Fibroblast of skin of left biceps (primary cell): ENCODE measurements around the gene TEC.
"Not testable (repeated sequence)": the region's sequence is repeated elsewhere in the genome, so short reads cannot be mapped to it uniquely, and the experiment has no call there.

Experiments used
- DNase-seq, 2 experiments: peaks; one replicate each; pipeline ENCODE4 v3.0.0-alpha.2; 2013; ENCODE audit warnings: low read depth in 2 of 2

The TEC gene

DNA sequence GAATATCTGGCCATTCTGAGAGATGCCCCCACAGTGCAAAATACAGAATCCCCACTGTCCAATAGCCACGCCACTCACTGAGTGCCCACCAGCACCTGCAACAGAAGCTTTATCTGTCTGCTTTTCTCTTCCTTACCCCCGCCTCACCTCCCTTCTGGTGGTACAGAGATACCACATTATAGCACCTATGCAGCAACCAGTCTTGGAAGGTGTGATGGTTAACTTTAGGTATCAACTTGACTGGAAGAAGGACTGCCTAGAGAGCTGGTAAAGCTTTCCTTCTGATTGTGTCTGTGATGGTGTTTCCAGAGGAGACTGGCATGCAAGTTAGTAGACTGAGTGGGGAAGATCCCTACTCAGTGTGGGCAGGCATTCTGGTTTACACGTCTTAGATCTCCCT, 73.8 kb downstream of the TEC start:
- DNase-seq: no peak

DNA sequence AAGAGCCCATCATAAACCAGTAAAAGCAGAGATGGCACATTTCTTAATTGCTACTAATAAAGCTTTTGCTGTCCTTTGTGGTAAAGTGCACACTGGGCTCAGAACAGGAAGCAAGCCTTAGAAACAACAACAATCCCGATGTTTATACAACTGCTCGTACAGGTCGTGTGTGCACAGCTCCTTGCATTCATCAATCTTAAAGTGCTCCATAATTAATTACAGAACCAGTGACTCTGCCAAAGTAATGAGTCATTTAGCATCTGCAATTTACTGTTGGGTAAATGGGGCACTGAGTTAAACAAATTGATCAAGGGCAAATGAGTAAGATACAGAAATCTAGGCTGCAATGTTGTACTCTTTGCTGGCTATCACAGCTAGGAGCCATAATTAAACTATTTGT, 74.3 kb downstream of the TEC start:
- DNase-seq: peak; percentile 8 to 18

DNA sequence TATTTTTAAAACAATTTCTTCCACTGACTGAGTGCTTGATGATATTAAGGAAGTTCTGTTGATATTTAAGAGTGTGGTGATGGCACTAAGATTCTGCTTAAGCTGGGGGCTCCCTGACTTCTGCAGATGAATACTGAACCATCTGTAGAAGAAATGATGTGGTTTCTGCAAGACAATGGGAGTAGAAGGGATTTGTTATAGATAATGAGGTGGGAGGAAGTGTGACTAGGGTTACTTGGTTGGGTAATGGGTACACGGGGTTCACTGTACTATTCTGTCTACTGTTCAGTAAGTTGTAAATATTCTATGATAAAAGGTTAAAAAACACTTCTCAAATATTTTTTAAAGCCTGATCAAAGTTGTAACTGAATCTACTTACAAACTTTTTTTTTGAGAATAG, 74.7 kb downstream of the TEC start:
- DNase-seq: no peak

GRCh38 chr4:48193921-48194468, 75.6 kb downstream of the TEC start:
- DNase-seq: no peak

GRCh38 chr4:48193096-48193836, 76.4 kb downstream of the TEC start:
- no peak for DNase-seq

GRCh38 chr4:48191758-48192157, 77.9 kb downstream of the TEC start:
- DNase-seq: no peak

DNA sequence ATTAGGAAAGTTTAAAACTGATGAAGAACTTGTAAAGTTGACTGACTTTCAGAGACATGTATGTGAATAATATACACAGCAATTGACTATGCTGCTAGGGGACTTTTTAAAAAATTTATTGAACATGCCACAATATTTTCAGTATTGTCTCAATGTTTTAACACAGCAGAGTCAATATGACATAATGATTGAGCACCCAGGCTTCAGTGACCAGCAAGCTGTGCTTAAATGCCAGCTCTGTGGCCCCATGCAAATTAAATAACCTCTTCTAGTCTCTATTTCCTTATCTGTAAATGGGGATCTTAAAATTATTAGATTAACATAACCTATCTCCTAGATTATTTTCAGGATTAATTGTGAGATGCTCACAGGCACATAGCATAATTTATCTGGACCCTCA, 78.8 kb downstream of the TEC start:
- DNase-seq: no peak

- no peak for DNase-seq
These were observed 79.9 kb downstream of the TEC start for GRCh38 chr4:48189731-48190130.

GRCh38 chr4:48188390-48188789, 81.2 kb downstream of the TEC start:
- DNase-seq: no peak

DNA sequence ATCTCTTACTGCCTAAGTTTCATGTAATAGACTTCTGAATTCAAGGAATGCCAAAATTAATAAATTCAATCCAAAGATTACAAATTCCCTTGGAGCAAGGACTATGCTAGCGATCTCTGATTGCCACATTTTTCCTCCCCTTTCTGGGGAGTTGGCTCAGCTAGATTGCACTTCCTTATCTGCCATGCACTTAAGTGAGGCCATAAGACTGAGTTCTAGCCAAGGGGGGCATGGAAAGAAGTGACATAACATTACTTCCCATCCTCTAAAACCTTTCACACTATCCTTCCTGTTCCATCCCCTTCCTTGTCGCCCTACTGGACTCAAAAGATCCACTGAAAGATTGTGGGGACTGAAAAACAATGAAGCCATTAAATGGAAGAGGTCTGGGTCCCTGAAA, 81.8 kb downstream of the TEC start:
- DNase-seq: no peak

- DNase-seq: not testable (repeated sequence)
These were observed 82.6 kb downstream of the TEC start for GRCh38 chr4:48187066-48187465.

GRCh38 chr4:48186394-48186793, 83.2 kb downstream of the TEC start:
- not testable (repeated sequence) for DNase-seq

GRCh38 chr4:48184882-48185281, 84.8 kb downstream of the TEC start:
- DNase-seq: no peak

GRCh38 chr4:48180234-48180633, 89.4 kb downstream of the TEC start:
- DNase-seq: peak in 1 of 2 experiments; percentile 3

DNA sequence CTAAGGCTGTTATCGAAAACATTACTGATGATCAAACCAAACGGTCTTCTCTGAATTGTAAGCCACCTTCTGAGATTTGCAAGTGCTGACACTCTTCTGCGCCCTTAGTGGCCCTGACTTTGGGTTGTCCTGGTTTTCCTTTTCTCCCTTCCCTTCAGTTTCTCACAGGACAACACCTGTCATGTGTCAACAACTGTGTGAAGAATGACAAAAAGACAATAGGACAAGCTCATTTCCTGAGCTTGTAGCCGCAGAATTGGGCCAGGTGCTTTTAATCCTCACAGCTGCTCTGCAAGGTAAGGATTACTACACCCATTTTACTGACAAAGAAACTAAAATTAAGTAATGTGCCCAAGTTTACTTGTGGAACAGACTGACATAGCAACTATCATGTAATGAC, 90.7 kb downstream of the TEC start:
- DNase-seq: no peak

DNA sequence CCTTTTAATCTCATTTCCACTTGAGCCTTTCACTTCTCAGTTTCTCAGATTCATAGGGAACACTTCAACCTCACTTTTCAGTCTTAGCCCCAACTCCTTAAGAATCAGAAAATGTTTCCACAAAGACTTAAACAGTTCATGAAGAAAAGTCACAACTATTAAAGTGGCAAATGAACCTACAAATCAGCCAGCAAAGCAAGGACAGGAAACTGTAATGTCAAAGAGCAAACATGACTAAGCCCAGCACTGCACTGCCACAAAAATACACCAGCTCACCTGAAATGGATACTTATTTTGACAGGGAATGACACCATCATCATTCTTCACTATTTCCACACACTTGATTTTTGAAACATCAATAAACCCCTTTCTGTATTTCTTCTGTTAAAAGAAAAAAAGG, 93.8 kb downstream of the TEC start:
- DNase-seq: no peak

DNA sequence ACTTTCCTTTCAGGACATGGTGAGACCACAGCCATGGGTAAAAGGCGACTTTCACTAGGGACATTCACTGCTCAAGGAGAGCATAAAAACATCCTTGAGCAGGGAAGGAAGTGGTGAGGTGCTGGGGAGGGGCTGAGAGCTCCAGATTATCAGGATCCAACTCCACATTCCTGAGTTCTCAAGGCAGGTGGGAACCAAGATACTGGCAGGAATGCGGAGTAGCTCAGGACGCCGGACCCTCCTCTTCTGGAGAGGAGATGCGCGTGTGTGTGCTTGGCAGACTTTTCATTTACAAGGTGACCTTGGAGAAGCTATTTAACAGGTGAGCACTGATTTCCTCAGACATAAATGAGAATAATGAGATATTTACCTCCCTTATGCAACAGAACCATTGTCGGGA, 94.3 kb downstream of the TEC start:
- no peak for DNase-seq

DNA sequence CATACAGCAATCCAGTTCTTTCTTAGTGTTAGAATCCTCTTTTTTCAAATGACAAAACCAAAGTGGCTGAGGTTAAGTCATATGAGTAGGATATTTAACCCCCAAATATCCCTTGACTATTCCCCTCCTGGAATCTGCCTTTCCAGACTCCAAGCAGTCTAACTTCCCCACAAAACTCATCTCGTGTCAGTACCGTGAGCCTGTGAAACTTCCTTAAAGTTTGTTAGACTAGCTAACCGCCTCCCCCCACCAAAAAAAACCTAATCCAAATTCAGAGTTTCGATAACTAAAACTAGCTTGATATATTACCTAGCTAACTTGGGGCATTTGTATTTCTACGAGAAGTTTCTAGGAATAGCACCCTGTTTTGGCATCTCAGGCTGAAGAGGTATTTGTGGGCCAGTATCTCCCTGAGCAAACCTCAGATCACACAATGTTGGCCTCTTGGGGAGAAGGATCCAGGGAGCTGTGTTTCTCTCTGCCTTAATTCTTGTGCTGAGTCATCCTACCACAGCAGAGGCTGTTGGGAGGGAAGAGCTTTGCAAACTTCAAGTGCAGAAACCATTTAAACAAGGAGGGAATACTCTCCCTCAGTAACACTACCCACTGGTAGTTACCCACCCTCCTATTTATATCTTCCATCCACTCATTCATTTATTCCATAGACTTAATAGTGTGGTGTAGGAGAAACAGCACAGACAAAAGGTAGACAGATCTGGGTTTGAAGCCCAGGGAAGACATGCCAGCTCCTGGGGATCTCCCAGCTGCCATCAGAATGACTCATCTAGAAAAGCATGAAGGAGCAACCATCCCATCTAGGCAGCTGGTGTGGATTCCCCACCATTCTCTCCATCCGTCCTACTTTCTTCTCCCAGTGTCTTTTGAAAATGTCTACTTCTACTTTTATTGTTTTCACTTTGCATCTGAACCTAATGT, 96.3 kb downstream of the TEC start:
- peak; percentile 62 to 64 for DNase-seq

- DNase-seq: no peak
These were observed 97.0 kb downstream of the TEC start for GRCh38 chr4:48172651-48173050.

- DNase-seq: no peak
These were observed 100.0 kb downstream of the TEC start for GRCh38 chr4:48169636-48170035.

GRCh38 chr4:48167538-48168263, 101.9 kb downstream of the TEC start:
- DNase-seq: no peak

DNA sequence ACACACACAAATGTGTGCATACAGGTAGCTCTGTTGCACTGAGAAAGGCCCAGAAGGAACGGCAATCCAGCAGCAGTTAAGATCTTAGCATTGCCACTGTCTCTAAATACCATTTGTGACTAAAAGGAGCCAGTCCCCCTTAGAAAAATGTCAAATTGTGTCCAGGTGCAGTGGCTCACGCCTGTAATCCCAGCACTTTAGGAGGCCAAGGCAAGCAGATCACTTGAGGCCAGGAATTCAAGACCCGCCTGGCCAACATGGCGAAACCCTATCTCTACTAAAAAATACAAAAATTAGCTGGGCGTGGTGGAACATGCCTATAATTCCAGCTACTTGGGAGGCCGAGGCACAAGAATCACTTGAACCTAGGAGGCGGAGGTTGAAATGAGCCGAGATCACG, 105.1 kb downstream of the TEC start:
- not testable (repeated sequence) for DNase-seq
